Prostate gland (tissue), 2 donors: Measurements from ENCODE around the gene ZBTB4. TPM values are rescaled to one million over a fixed set of nuclear protein-coding genes. Genes with fewer than 3 reads are reported as not detected.

Source experiments
- DNase-seq: peaks from one replicate; pipeline ENCODE4 v3.0.0-alpha.2; 2019; ENCODE audit warnings: low spot score
- H3K27ac ChIP-seq, 2 donors: fragments of 200-600 bp; sonication (generic); 2 replicates each; pipeline ENCODE4 v1.5.1; 2017 to 2019
- H3K27me3 ChIP-seq: fragments of 200-600 bp; sonication (generic); replicated peaks from 2 replicates; pipeline ENCODE4 v1.5.1; 2019; ENCODE audit not compliant: insufficient read depth
- H3K36me3 ChIP-seq, 2 donors: fragments of 200-600 bp; sonication (generic); 1 replicate in 1 of 2; 2 replicates in 1 of 2; pipeline versions ENCODE4 v1.5.1 to v1.8.1; 2017 to 2019
- H3K4me1 ChIP-seq: fragments of 200-600 bp; sonication (generic); replicated peaks from 2 replicates; pipeline ENCODE4 v1.5.1; 2019
- H3K4me3 ChIP-seq, 2 donors: fragments of 200-600 bp; sonication (generic); 2 replicates each; pipeline ENCODE4 v1.5.1; 2017 to 2019
- H3K9me3 ChIP-seq: fragments of 200-600 bp; sonication (generic); 2 replicates; pipeline ENCODE4 v1.5.1; 2017
- CTCF ChIP-seq, 4 experiments: fragments of 200-600 bp in 2 of 4; fragments of 450-650 bp in 2 of 4; sonication (generic) in 2 of 4; IDR thresholded peaks; 1 replicate in 3 of 4; 2 replicates in 1 of 4; pipeline ENCODE4 v1.5.1; 2016 to 2019; ENCODE audit warnings: antibody characterized with exemption in 4 of 4, mild to moderate bottlenecking in 2 of 4, moderate library complexity in 2 of 4
- POLR2A ChIP-seq: fragments of 450-650 bp; IDR thresholded peaks from one replicate; pipeline ENCODE4 v1.6.1; 2016; ENCODE audit warnings: antibody characterized with exemption, mild to moderate bottlenecking
- POLR2AphosphoS5 ChIP-seq: sonication (generic); formaldehyde crosslinking; IDR thresholded peaks from one replicate; pipeline ENCODE4 v1.6.1; 2017; ENCODE audit warnings: antibody characterized with exemption
- WGBS: methylation state at CpG from one replicate; pipeline ENCODE4 v1.1.5; 2018; 5-methylcytosine and 5-hydroxymethylcytosine counted together
- intact Hi-C: fragments of 100-400 bp; cut with DNase I; formaldehyde crosslinking; loops from one replicate; pipeline ENCODE4 v1.14.2; 2022
- total RNA-seq, 2 donors: library from RNA; depleted of rRNA; stranded (reverse); fragments of >200 nt; gene quantifications; one replicate each; pipeline ENCODE4 v1.1.0, GENCODE V29; 2016

ZBTB4 gene
- 10 to 100 TPM; 60.5 to 69.4 TPM for total RNA-seq

GRCh38 chr17:7479213-7480088 lies at the start of gene ZBTB4:
Gene ZBTB4, minus strand, starts transcription at chr17:7479631. Its CDS starts 12,830 bp downstream, at chr17:7466801.
- peak within 1 kb of the TSS; percentile 100 for H3K4me3 ChIP-seq
- WGBS = under 1% methylated on average over 55 of the region's 92 CpGs
- H3K36me3 ChIP-seq = no peaks in the 10 kb centered on the region
- TF ChIP-seq CTCF (IDR thresholded peaks at IDR 0.05) (no peak), POLR2A (peak; percentile 54)
- no peaks in the 10 kb centered on the region for H3K27me3 ChIP-seq
- H3K4me1 ChIP-seq = peaks cover 22% of the 10 kb centered on the region
- peak; percentile 62 for DNase-seq
- no peaks in the 10 kb centered on the region for H3K9me3 ChIP-seq
- intact Hi-C loops = loop anchor here (5.0 to 10.0 kb wide), 4 partner anchors 42 to 205 kb away; partner anchors contain the start of genes FGF11, KCTD11, TMEM102 and TMEM256
- H3K27ac ChIP-seq = peak within 1 kb of the TSS; percentile 100

GRCh38 chr17:7528842-7529241 lies 49.4 kb upstream of the ZBTB4 start:
- no peaks in the 10 kb centered on the region for H3K27me3 ChIP-seq
- no peaks in the 10 kb centered on the region for H3K36me3 ChIP-seq
- H3K4me3 ChIP-seq = no peak overlapping the region
- intact Hi-C loops = no loop called here
- TF ChIP-seq CTCF (IDR thresholded peaks at IDR 0.05) (no peak), POLR2AphosphoS5 (no peak), POLR2A (no peak)
- H3K9me3 ChIP-seq = no peaks in the 10 kb centered on the region
- H3K4me1 ChIP-seq = no peaks in the 10 kb centered on the region
- no peak overlapping the region for H3K27ac ChIP-seq
- no peak for DNase-seq

GRCh38 chr17:7523033-7523432 lies 43.6 kb upstream of the ZBTB4 start:
- H3K9me3 ChIP-seq = no peaks in the 10 kb centered on the region
- intact Hi-C loops = no loop called here
- H3K36me3 ChIP-seq = no peaks in the 10 kb centered on the region
- TF ChIP-seq POLR2A (no peak), CTCF (IDR thresholded peaks at IDR 0.05) (peak in 3 of 4 experiments; percentile 22 to 23 (median 22)), POLR2AphosphoS5 (no peak)
- no peaks in the 10 kb centered on the region for H3K4me1 ChIP-seq
- WGBS = 40% methylated on average over 10 of the region's 10 CpGs
- DNase-seq = no peak
- no peak overlapping the region for H3K27ac ChIP-seq
- H3K4me3 ChIP-seq = no peak overlapping the region
- H3K27me3 ChIP-seq = no peaks in the 10 kb centered on the region

- H3K36me3 ChIP-seq = peaks cover 15 to 16% of the 10 kb centered on the region in 2 donors
- H3K9me3 ChIP-seq = no peaks in the 10 kb centered on the region
- intact Hi-C loops = no loop called here
- no peak for DNase-seq
- H3K27ac ChIP-seq = no peak overlapping the region
- WGBS = 92% methylated on average over 13 of the region's 13 CpGs
- H3K4me1 ChIP-seq = no peaks in the 10 kb centered on the region
- H3K4me3 ChIP-seq = no peak overlapping the region
- TF ChIP-seq POLR2A (no peak), POLR2AphosphoS5 (no peak), CTCF (IDR thresholded peaks at IDR 0.05) (no peak)
- H3K27me3 ChIP-seq = no peaks in the 10 kb centered on the region
These were observed 36.6 kb upstream of the ZBTB4 start for GRCh38 chr17:7515911-7516610.
